GM21576 (cell line): ENCODE data around the gene SIM2.

Experiments used
- ATAC-seq: cut with Tn5 transposase; IDR thresholded peaks from one replicate; pipeline ENCODE4 v1.9.1; 2021; ENCODE audit warnings: mild to moderate bottlenecking, moderate library complexity; ENCODE audit not compliant: unreplicated experiment

The SIM2 gene

GRCh38 chr21:36684957-36685714, 13.8 kb upstream of the SIM2 start:
- ATAC-seq: no peak

DNA sequence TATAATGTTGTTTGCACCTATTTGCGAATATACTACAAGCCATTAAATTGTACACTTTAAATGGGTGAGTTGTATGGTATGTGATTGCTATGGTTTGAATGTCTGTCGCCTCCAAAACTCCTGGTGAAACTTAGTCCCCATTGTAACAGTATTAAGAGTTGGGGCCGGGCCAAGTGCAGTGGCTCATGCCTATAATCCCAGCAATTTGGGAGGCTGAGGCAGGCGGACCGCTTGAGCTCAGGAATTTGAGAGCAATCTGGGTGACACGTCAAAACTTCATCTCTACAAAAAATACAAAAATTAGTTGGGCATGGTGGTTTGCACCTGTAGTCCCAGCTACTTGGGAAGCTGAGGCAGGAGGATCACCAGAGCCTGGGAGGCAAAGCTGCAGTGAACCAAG, 12.0 kb upstream of the SIM2 start:
- ATAC-seq: no peak

DNA sequence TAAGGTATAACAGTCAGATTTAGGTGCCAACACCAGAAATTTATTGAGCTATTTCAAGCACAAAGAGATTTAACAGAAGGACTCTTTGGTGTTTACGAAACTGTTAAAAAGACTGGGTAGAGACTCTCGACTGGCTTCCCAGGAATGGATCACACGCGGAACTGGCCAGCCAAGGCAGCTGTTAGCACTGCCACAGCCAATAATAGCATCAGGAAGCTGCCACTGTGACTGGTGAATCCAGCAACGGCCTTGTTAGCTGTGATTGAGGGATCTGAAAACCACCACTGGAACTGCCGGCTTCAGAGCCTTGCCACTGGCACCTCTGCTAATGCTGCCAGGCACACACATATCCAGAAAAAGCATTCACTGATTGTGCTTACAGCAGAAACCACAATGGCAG, 10.6 kb upstream of the SIM2 start:
- ATAC-seq: no peak

- no peak for ATAC-seq
Observed at GRCh38 chr21:36689324-36689723, 9.6 kb upstream of the SIM2 start.

DNA sequence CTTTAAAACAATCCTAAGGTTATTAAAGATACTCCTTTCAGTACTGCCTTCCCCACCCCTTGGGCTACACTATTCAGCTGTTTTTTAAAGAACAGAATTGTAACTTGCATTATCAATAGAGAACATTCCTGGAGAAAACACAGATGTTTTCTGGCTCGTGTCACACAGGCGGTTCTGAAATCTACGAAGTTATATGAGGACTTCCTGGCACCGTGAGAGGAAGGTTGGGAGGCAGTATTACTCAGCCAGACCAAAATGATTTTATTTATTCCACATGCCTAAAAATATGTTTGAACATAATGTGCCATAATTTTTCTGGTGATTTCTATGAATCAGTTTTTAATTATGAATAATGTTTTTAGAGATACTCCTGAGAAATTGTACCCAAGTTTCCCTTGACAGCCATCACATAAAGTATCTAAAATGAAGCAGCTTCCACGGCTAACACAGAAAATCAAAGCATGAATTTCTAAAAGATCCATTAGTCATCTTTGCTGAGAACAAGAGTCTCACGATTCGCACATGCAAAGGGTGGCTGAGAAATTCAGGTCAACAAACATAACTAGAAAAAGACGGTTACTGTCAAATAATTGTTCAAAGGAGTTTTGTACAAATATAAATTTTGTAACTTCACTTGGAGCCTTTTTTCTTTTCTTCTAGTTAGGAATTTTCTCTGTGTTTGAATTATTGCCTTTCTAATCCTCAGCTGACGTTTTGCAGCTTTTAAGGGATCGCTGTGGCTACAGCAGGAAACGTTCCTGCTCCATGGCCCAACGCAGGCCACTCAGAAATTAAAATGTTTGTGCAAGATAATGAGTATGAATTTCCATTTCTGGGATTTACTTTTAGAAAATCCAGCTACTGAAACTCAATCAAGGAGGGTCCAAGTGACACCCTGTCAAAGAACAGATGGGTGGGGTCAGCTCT, 8.0 kb upstream of the SIM2 start:
- ATAC-seq: no peak

DNA sequence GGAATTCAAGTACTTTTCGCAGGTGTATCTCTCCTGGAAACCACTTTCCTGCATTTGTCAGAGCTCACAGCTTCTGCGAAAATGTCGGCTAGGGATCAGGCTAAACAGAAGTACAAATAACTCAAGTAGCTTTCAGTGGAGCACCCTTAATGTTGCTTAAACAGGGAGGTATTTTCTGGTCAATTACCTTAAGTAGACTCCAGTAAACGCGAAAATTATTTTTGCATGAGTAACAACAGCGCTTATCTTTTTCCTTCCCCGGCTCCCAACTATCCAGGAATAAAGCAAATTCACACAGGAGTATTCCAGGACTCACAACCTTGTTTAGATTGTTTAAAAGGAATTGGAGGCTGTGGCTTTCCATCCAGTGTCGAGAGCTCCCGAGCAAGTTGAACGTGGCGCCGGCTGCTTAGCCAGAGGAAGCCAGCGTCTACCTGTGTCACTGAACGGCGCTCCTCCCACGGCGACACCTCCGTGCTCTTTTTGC, 7.3 kb upstream of the SIM2 start:
- ATAC-seq: no peak

- no peak for ATAC-seq
Observed at GRCh38 chr21:36692114-36692834, 6.6 kb upstream of the SIM2 start.

DNA sequence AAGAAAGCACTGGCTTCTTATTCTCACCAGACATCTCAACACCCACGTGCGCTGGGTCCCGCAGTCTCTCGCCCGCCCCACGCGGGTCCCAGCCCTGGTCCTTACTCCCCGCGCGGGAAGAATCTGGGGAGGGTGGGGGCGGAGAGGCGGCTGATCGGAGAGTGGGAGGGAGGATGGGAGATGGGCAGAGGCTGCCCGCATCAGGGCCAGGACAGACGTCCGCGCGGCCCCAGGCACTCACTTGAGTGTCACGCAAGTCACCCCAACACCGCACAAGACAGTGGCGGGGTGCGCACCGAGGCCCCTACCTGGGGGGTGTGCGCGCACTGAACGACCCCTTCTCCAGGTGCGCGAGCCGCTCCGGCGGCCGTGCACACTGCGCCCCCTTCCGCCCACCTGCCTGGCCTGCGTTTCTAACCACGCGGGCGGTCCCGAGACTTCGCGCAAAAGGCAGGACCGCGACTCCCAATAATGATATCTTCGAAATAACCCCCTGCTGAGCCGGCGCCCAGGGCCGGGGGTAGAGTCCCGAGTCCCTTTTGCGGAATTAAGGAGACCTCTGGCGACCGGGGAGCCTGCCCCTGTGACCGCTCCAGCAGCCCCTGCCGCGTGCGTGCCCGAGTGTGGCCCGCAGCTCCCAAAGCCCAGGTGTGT, 6.0 kb upstream of the SIM2 start:
- ATAC-seq: no peak

GRCh38 chr21:36693489-36694030, 5.4 kb upstream of the SIM2 start:
- no peak for ATAC-seq

DNA sequence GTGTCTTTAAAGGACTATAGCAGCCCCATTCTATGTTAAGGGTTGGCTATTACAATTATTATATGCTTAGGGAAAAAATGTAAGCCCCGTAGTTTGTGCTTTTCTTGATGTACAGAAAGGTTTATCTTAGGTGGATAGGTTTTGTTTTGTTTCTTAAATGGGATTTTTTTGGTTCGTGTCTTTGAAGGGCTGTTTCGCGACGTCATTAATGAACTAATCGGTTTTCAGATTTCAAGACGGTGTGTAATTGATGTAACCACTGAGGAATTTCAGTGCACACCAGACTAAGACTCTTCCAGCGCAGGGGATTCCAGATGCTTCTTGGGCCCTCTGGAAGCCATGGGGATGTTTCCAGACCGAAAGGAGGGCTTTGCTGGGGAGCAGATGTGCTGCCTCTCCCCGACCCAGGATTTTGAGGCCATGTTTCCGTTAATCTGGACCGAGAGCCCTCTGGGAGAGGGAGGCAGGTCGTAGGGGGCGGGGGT, 4.8 kb upstream of the SIM2 start:
- ATAC-seq: no peak

DNA sequence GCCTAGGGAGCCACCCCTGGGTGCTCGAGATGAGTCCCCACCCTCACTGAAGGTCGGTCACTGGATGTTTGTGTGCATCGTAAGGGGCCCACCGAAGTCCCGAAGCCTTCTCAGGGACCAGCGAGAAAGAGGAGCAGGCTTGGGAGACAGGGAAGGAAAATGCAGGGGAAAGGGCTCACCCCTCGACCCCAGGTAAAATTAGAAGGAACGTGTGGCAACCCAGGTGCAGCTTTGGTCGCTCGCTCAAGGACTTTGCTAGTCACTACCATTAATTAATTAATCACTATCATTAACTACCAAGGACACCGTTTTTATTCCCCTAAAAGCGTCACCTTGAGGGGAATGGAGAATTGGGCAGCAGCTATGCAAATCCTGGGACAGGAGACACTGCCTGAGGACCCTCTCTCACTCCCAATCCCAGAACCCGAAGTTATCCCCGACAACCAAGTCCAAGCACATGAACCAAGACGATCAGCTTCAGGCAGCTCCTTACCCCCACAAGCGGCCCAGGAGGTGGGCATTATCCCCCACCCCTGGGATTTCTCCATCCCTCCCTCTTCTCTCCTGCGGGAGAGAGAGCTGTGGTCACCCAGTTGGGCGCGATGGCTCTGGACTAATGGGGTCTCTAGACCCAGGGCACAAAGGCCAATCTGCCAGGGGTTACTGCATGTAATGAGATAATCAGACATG, 4.2 kb upstream of the SIM2 start:
- ATAC-seq: no peak

DNA sequence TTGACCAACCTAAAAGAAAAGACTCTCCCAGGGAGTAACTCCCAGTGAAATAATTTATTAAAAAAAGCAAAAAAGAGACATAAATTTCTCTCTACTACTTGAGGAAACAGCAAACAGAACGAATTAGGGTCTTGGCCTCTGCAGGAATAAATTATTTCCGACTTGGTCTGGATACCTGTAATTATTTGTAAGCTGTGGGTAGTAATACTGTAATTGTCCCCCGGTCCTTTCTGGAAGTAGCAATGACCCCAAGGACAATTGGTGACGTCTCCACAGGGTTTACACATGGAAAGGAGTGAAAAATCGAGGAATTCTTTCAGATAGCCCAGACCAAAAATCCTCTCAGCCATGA, 3.7 kb upstream of the SIM2 start:
- ATAC-seq: no peak

DNA sequence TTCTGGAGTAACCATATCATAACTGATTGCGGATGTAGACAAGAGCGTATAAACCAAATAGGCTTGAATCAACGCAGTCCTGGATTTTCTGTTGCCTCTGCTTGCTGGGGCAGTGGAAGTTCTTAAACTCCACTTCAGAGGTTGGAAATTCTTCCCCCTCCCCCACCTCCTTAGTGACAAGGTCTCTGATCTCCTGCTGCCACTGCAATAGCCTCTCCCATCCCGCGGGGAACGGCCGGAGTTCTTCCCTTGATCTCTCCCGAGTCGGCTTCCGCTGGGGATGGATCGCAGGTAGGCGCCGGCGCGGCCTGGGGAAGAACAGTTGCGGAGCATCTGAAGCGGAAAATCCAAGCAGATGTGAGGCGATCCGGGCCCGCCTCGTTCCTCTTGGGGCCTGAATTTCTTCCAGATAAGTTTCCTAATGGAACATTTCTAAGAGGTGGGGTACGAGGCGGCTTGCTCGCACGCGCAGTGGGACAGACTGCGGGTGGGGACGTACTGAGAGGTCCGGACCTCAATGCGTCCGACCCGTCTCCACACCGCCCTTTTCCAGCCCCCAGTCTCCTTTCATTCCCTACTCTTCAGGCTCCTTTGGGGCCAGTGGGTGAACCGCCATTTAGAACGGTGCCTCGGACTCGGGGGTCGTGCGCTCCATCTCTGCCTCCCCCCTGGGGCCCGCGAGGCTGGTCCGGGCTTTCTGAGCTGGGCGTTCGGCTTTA, 3.1 kb upstream of the SIM2 start:
- ATAC-seq: no peak

- ATAC-seq: no peak
Observed at GRCh38 chr21:36696390-36697059, 2.4 kb upstream of the SIM2 start.

- ATAC-seq: no peak
Observed at GRCh38 chr21:36697060-36697850, 1.7 kb upstream of the SIM2 start.

- no peak for ATAC-seq
Observed at GRCh38 chr21:36697851-36698384, 997 bp upstream of the SIM2 start.

DNA sequence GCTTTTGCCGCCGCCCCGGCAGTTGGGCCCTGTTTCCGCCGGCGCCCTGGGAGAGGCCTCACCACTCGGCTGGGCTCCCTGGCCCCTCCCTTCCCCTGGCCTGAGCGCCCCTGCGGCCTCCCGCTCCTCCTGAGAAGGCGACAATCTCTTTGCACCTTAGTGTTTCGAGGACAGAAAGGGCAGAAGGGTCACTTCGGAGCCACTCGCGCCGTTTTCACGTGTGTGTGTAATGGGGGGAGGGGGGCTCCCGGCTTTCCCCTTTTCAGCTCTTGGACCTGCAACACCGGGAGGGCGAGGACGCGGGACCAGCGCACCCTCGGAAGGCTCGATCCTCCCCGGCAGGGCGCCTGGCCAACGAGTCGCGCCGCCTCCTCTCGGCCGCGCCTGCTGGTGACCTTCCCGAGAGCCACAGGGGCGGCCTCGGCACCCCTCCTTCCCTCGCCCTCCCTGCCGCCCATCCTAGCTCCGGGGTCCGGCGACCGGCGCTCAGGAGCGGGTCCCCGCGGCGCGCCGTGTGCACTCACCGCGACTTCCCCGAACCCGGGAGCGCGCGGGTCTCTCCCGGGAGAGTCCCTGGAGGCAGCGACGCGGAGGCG, 432 bp upstream of the SIM2 start:
- no peak for ATAC-seq
